Measurements from ENCODE around the gene GPC6. TPM values are rescaled to one million over a fixed set of nuclear protein-coding genes. Genes with fewer than 3 reads are reported as not detected.

Gene GPC6
- total RNA-seq, 1 donor from 2014 or later: 42.9 TPM

- H3K4me3 Mint-ChIP-seq: no peak overlapping the region
- no peaks in the 10 kb centered on the region for H3K27me3 ChIP-seq
- H3K36me3 ChIP-seq: no peaks in the 10 kb centered on the region
- H3K27me3 Mint-ChIP-seq (ENCODE audit: insufficient read depth, low read depth): peaks cover 2% of the 10 kb centered on the region
- no peak overlapping the region for H3K4me3 ChIP-seq
- H3K27ac Mint-ChIP-seq: no peak overlapping the region
- H3K9ac ChIP-seq: no peak overlapping the region
- H3K27ac ChIP-seq: no peak overlapping the region
- no peak overlapping the region for H3K4me2 ChIP-seq
- no peaks in the 10 kb centered on the region for H3F3A ChIP-seq (ENCODE audit: low read depth)
- no peaks in the 10 kb centered on the region for H3K4me1 Mint-ChIP-seq
- H3K36me3 Mint-ChIP-seq: no peaks in the 10 kb centered on the region
- H3K79me2 ChIP-seq (ENCODE audit: low read depth): no peaks in the 10 kb centered on the region
- TF ChIP-seq EZH2 (IDR thresholded peaks at IDR 0.05) (no peak), EZH2phosphoT487 (IDR thresholded peaks at IDR 0.05) (no peak)
- H3K9me3 ChIP-seq (ENCODE audit: low read depth): no peaks in the 10 kb centered on the region
- H4K20me1 ChIP-seq (ENCODE audit: low read depth): no peaks in the 10 kb centered on the region
- H3K4me1 ChIP-seq: no peaks in the 10 kb centered on the region
- no peak for DNase-seq (ENCODE audit: low spot score)
- no peak overlapping the region for H2AFZ ChIP-seq (replicated peaks)
- no peaks in the 10 kb centered on the region for H3K9me3 Mint-ChIP-seq
Measured at GRCh38 chr13:94291631-94292322, 1065.2 kb downstream of the GPC6 start.

GRCh38 chr13:94292323-94292640 lies 1065.7 kb downstream of the GPC6 start:
- TF ChIP-seq CTCF (IDR thresholded peaks at IDR 0.05) (no peak), EZH2phosphoT487 (IDR thresholded peaks at IDR 0.05) (no peak), EZH2 (IDR thresholded peaks at IDR 0.05) (no peak)
- no peak overlapping the region for H3K27ac Mint-ChIP-seq
- Histone ChIP-seq H3F3A (ENCODE audit: low read depth) (no peaks in the 10 kb centered on the region), H3K4me3 (no peak overlapping the region), H4K20me1 (ENCODE audit: low read depth) (no peaks in the 10 kb centered on the region), H3K79me2 (ENCODE audit: low read depth) (no peaks in the 10 kb centered on the region), H3K27ac (no peak overlapping the region), H3K27me3 (no peaks in the 10 kb centered on the region), H3K4me2 (no peak overlapping the region), H2AFZ (replicated peaks) (no peak overlapping the region), H3K9me3 (ENCODE audit: low read depth) (no peaks in the 10 kb centered on the region), H3K4me1 (no peaks in the 10 kb centered on the region), H3K36me3 (no peaks in the 10 kb centered on the region), H3K9ac (no peak overlapping the region)
- H3K27me3 Mint-ChIP-seq (ENCODE audit: insufficient read depth, low read depth): peaks cover 2% of the 10 kb centered on the region
- DNase-seq (ENCODE audit: low spot score): no peak
- no peaks in the 10 kb centered on the region for H3K9me3 Mint-ChIP-seq
- H3K4me1 Mint-ChIP-seq: peaks cover 2% of the 10 kb centered on the region
- H3K4me3 Mint-ChIP-seq: no peak overlapping the region
- H3K36me3 Mint-ChIP-seq: no peaks in the 10 kb centered on the region

- Histone ChIP-seq H3K36me3 (no peaks in the 10 kb centered on the region), H3K9me3 (ENCODE audit: low read depth) (no peaks in the 10 kb centered on the region), H3K27me3 (no peaks in the 10 kb centered on the region), H3F3A (ENCODE audit: low read depth) (no peaks in the 10 kb centered on the region), H3K4me1 (peaks cover 11% of the 10 kb centered on the region), H3K79me2 (ENCODE audit: low read depth) (no peaks in the 10 kb centered on the region), H2AFZ (replicated peaks) (no peak overlapping the region), H3K4me2 (no peak overlapping the region), H3K4me3 (no peak overlapping the region), H3K9ac (no peak overlapping the region), H4K20me1 (ENCODE audit: low read depth) (no peaks in the 10 kb centered on the region), H3K27ac (no peak overlapping the region)
- Mint-ChIP-seq H3K4me3 (no peak overlapping the region), H3K9me3 (no peaks in the 10 kb centered on the region), H3K27me3 (ENCODE audit: insufficient read depth, low read depth) (peaks cover 2% of the 10 kb centered on the region), H3K4me1 (peaks cover 6% of the 10 kb centered on the region), H3K27ac (no peak overlapping the region), H3K36me3 (no peaks in the 10 kb centered on the region)
- TF ChIP-seq CTCF (IDR thresholded peaks at IDR 0.05): no peak
- TF ChIP-seq EZH2phosphoT487 (IDR thresholded peaks at IDR 0.05): no peak
- no peak for TF ChIP-seq EZH2 (IDR thresholded peaks at IDR 0.05)
- DNase-seq (ENCODE audit: low spot score): no peak
Measured at GRCh38 chr13:94296471-94296870, 1069.9 kb downstream of the GPC6 start.

- Mint-ChIP-seq H3K36me3 (no peaks in the 10 kb centered on the region), H3K9me3 (no peaks in the 10 kb centered on the region), H3K27ac (no peak overlapping the region), H3K4me3 (no peak overlapping the region), H3K27me3 (ENCODE audit: insufficient read depth, low read depth) (peaks cover under 1% of the 10 kb centered on the region), H3K4me1 (peaks cover 11% of the 10 kb centered on the region)
- H3K27me3 ChIP-seq: no peaks in the 10 kb centered on the region
- H3K27ac ChIP-seq: no peak overlapping the region
- H3K9ac ChIP-seq: no peak overlapping the region
- DNase-seq (ENCODE audit: low spot score): no peak
- H4K20me1 ChIP-seq (ENCODE audit: low read depth): no peaks in the 10 kb centered on the region
- H3K4me2 ChIP-seq: no peak overlapping the region
- no peaks in the 10 kb centered on the region for H3K79me2 ChIP-seq (ENCODE audit: low read depth)
- no peaks in the 10 kb centered on the region for H3K36me3 ChIP-seq
- H3K9me3 ChIP-seq (ENCODE audit: low read depth): no peaks in the 10 kb centered on the region
- peaks cover 11% of the 10 kb centered on the region for H3K4me1 ChIP-seq
- no peaks in the 10 kb centered on the region for H3F3A ChIP-seq (ENCODE audit: low read depth)
- TF ChIP-seq EZH2phosphoT487 (IDR thresholded peaks at IDR 0.05) (no peak), CTCF (IDR thresholded peaks at IDR 0.05) (no peak), EZH2 (IDR thresholded peaks at IDR 0.05) (no peak)
- no peak overlapping the region for H2AFZ ChIP-seq (replicated peaks)
- no peak overlapping the region for H3K4me3 ChIP-seq
Measured at GRCh38 chr13:94298346-94298745, 1071.7 kb downstream of the GPC6 start.

All from neural progenitor cell (in vitro differentiated cells).